ENCODE results near the gene CC2D2A. TPM values are rescaled to one million over a fixed set of nuclear protein-coding genes. Genes with fewer than 3 reads are reported as not detected.

CC2D2A gene
- total and polyA plus RNA-seq, 10 of the 15 experiments (the other 5 are each of a cell fraction or from before 2014, with no cell fraction given): 0.04 to 1.1 (median 0.26) TPM

GRCh38 chr4:15598644-15599043 lies 129.0 kb downstream of the CC2D2A start:
- no peaks in the 10 kb centered on the region for H4K20me1 ChIP-seq (ENCODE audit: control insufficient read depth, insufficient read depth)
- RAD21 ChIA-PET (ENCODE audit: unreplicated experiment): no interaction called here
- ATAC-seq (no peak), FAIRE-seq (no peak), DNase-seq (ENCODE audit: low read depth, low spot score) (no peak)
- H2AFZ ChIP-seq (ENCODE audit: control insufficient read depth, low read depth, low read length): no peak overlapping the region
- no peak overlapping the region for H3K27ac ChIP-seq (ENCODE audit: control insufficient read depth, insufficient read depth)
- POLR2A ChIA-PET: interaction anchor here (1.4 kb wide), 1 partner anchor 82 kb away, joined by 3 read pairs; no protein-coding TSS in a partner anchor
- H3K4me1 ChIP-seq (ENCODE audit: control insufficient read depth, insufficient read depth, low read length): no peaks in the 10 kb centered on the region
- no TSS peak for BruUV-seq (replicated peaks)
- H3K4me2 ChIP-seq (ENCODE audit: control insufficient read depth, insufficient read depth): no peak overlapping the region
- 97% methylated on average over 4 of the region's 4 CpGs for WGBS (ENCODE audit: insufficient coverage, insufficient replicate concordance, low lambda C conversion rate, missing lambda C conversion rate)
- intact Hi-C loops (cut with micrococcal nuclease; ENCODE audit: unreplicated experiment) (no loop called here), in situ Hi-C loops (cut with MboI) (no loop called here)
- no peak overlapping the region for H3K9ac ChIP-seq (ENCODE audit: control insufficient read depth, insufficient read depth, low read length)
- H3K27me3 ChIP-seq (replicated peaks in 1 of 2; ENCODE audit: control insufficient read depth in 2 of 2, insufficient read depth in 2 of 2, low read length in 1 of 2): no peaks in the 10 kb centered on the region
- H3K79me2 ChIP-seq (ENCODE audit: control insufficient read depth, insufficient read depth, low read length): no peaks in the 10 kb centered on the region
- H3K36me3 ChIP-seq (ENCODE audit: control insufficient read depth in 2 of 2, insufficient read depth in 2 of 2, low read length in 1 of 2): no peaks in the 10 kb centered on the region
- SMC1A ChIA-PET (ENCODE audit: uncharacterized antibody, unreplicated experiment): interaction anchor here (1.6 kb wide), 1 partner anchor 7 kb away, joined by 6 read pairs; no protein-coding TSS in a partner anchor
- H3K4me3 ChIP-seq: no peak overlapping the region
- CTCF ChIA-PET: interaction anchor here (1.3 kb wide), 1 partner anchor 8 kb away, joined by 4 read pairs; no protein-coding TSS in a partner anchor
- TF ChIP-seq SREBF1 (IDR thresholded peaks at IDR 0.05; ENCODE audit: low read length): no peak
- TF ChIP-seq USF1 (IDR thresholded peaks at IDR 0.05; ENCODE audit: borderline replicate concordance, extremely low read length, insufficient read depth, low read depth, low read length): no peak
- no peak for TF ChIP-seq CREM (IDR thresholded peaks at IDR 0.05; ENCODE audit: low read depth)
- no peak for TF ChIP-seq RUNX3 (IDR thresholded peaks at IDR 0.05; ENCODE audit: low read length)
- no peak for TF ChIP-seq FOXM1 (IDR thresholded peaks at IDR 0.05; ENCODE audit: low read depth, low read length)
- TF ChIP-seq EED (IDR thresholded peaks at IDR 0.05; ENCODE audit: low read depth): no peak
- TF ChIP-seq ZNF274 (IDR thresholded peaks at IDR 0.05; ENCODE audit: insufficient read depth, insufficient read length): no peak
- no peak for TF ChIP-seq CBFB (IDR thresholded peaks at IDR 0.05; ENCODE audit: low read depth)
- TF ChIP-seq BCL11A (IDR thresholded peaks at IDR 0.05; ENCODE audit: low read depth, low read length): no peak
- H3K9me3 ChIP-seq (replicated peaks; ENCODE audit: control insufficient read depth, insufficient read depth, low read length): no peaks in the 10 kb centered on the region

Data from GM12878 (cell line).